Measurements from ENCODE around the gene TET2.

The TET2 gene

GRCh38 chr4:105174098-105174497, 27.4 kb downstream of the TET2 start:
- H3K27me3 ChIP-seq (ENCODE audit: insufficient read depth, low read depth, severe bottlenecking), result no peaks in the 10 kb centered on the region
- DNase-seq, result no peak
- no peak overlapping the region for H3K27ac ChIP-seq
- no peak overlapping the region for H3K4me3 ChIP-seq (ENCODE audit: low read depth, low read length)
- H3K9me3 ChIP-seq (ENCODE audit: severe bottlenecking), result no peaks in the 10 kb centered on the region
- TF ChIP-seq CTCF (IDR thresholded peaks at IDR 0.05; ENCODE audit: low read depth, low read length), result no peak
- H3K36me3 ChIP-seq, result no peaks in the 10 kb centered on the region

- Histone ChIP-seq H3K36me3 (no peaks in the 10 kb centered on the region), H3K9me3 (ENCODE audit: severe bottlenecking) (no peaks in the 10 kb centered on the region), H3K4me3 (ENCODE audit: low read depth, low read length) (no peak overlapping the region), H3K27me3 (ENCODE audit: insufficient read depth, low read depth, severe bottlenecking) (no peaks in the 10 kb centered on the region), H3K27ac (no peak overlapping the region)
- TF ChIP-seq CTCF (IDR thresholded peaks at IDR 0.05; ENCODE audit: low read depth, low read length), result no peak
- DNase-seq, result no peak
Measured at GRCh38 chr4:105179539-105180401, 33.1 kb downstream of the TET2 start.

- DNase-seq, result no peak
- no peak overlapping the region for H3K27ac ChIP-seq
- H3K4me3 ChIP-seq (ENCODE audit: low read depth, low read length), result no peak overlapping the region
- H3K27me3 ChIP-seq (ENCODE audit: insufficient read depth, low read depth, severe bottlenecking), result no peaks in the 10 kb centered on the region
- no peak for TF ChIP-seq CTCF (IDR thresholded peaks at IDR 0.05; ENCODE audit: low read depth, low read length)
- H3K9me3 ChIP-seq (ENCODE audit: severe bottlenecking), result no peaks in the 10 kb centered on the region
- no peaks in the 10 kb centered on the region for H3K36me3 ChIP-seq
Measured at GRCh38 chr4:105181259-105181658, 34.6 kb downstream of the TET2 start.

GRCh38 chr4:105182211-105182610, 35.5 kb downstream of the TET2 start:
- H3K36me3 ChIP-seq, result no peaks in the 10 kb centered on the region
- no peak overlapping the region for H3K27ac ChIP-seq

GRCh38 chr4:105184316-105184980, 37.8 kb downstream of the TET2 start:
- H3K27ac ChIP-seq, result no peak overlapping the region
- no peak for TF ChIP-seq CTCF (IDR thresholded peaks at IDR 0.05; ENCODE audit: low read depth, low read length)

More at GRCh38 chr4:105182211-105182610, 35.5 kb downstream of the TET2 start:
- Histone ChIP-seq H3K4me3 (ENCODE audit: low read depth, low read length) (no peak overlapping the region), H3K27me3 (ENCODE audit: insufficient read depth, low read depth, severe bottlenecking) (no peaks in the 10 kb centered on the region), H3K9me3 (ENCODE audit: severe bottlenecking) (no peaks in the 10 kb centered on the region)
- DNase-seq, result no peak
- TF ChIP-seq CTCF (IDR thresholded peaks at IDR 0.05; ENCODE audit: low read depth, low read length), result no peak

More at GRCh38 chr4:105184316-105184980, 37.8 kb downstream of the TET2 start:
- Histone ChIP-seq H3K4me3 (ENCODE audit: low read depth, low read length) (no peak overlapping the region), H3K36me3 (no peaks in the 10 kb centered on the region), H3K9me3 (ENCODE audit: severe bottlenecking) (no peaks in the 10 kb centered on the region), H3K27me3 (ENCODE audit: insufficient read depth, low read depth, severe bottlenecking) (no peaks in the 10 kb centered on the region)
- DNase-seq, result no peak
